K562 (cell line): ENCODE measurements around the gene NIPSNAP2. TPM values are rescaled to one million over a fixed set of nuclear protein-coding genes. Genes with fewer than 3 reads are reported as not detected.

ENCODE experiments used
- ATAC-seq: fragments of 200-7000 bp; cut with Tn5 transposase; 3 replicates; pipeline ENCODE4 v1.9.1; 2020; ENCODE audit warnings: moderate library complexity
- BruUV-seq: library from RNA; stranded (reverse); fragments of 400-500 nt; replicated peaks from 2 replicates; lab custom pipeline; 2021; lab: Mats Ljungman, UMichigan
- CTCF ChIA-PET: fragments of 300-600 bp; formaldehyde crosslinking; extraction: SDS; loops from one replicate; lab custom pipeline; 2021; ENCODE audit warnings: low intra/inter-chr PET ratio; lab: Yijun Ruan, JAX
- POLR2A ChIA-PET: fragments of 300-600, 350-650 bp; sonication (Branson Sonifier 250); formaldehyde crosslinking; extraction: SDS; loops from one replicate; lab custom pipeline; 2021; ENCODE audit warnings: antibody characterized with exemption, inconsistent platforms; lab: Yijun Ruan, JAX
- DNase-seq, 4 experiments: peaks; one replicate each; pipeline versions ENCODE4 v3.0.0 to v3.0.0-alpha.2; 2011 to 2018; ENCODE audit warnings: low spot score in 3 of 4, mixed read lengths in 3 of 4; ENCODE audit errors: extremely low read depth in 1 of 4
- FAIRE-seq: peaks from 2 replicates; lab custom pipeline; 2011; peaks lifted over from hg19 to GRCh38; lab: Jason Lieb, UNC
- H2AFZ ChIP-seq: 2 replicates; pipeline ENCODE4 v1.6.0; 2011; ENCODE audit warnings: low read depth, low read length, control low read depth, inconsistent platforms
- H3K27ac ChIP-seq: fragments of 200-600 bp; 3 replicates; pipeline ENCODE4 v1.8.0; 2011; ENCODE audit warnings: low read depth, mild to moderate bottlenecking, control low read depth, inconsistent platforms, low read length, moderate library complexity, mixed read lengths; ENCODE audit errors: extremely low read depth
- H3K27me3 ChIP-seq, 2 experiments: fragments of 300-600 bp in 1 of 2; 2 replicates in 1 of 2; 3 replicates in 1 of 2; pipeline versions ENCODE4 v1.6.0 to v1.8.0; 2011; ENCODE audit warnings: inconsistent platforms in 2 of 2, low read length in 2 of 2, mild to moderate bottlenecking in 1 of 2, mixed read lengths in 1 of 2, moderate library complexity in 1 of 2; ENCODE audit not compliant: control insufficient read depth in 2 of 2, insufficient read depth in 2 of 2
- H3K36me3 ChIP-seq: fragments of 300-600 bp; 3 replicates; pipeline ENCODE4 v1.8.0; 2011; ENCODE audit warnings: mild to moderate bottlenecking, low read length, inconsistent platforms; ENCODE audit not compliant: control insufficient read depth, insufficient read depth
- H3K4me1 ChIP-seq, 2 experiments: fragments of 200-600 bp in 1 of 2; replicated peaks in 1 of 2; 2 replicates in 1 of 2; 3 replicates in 1 of 2; pipeline versions ENCODE4 v1.5.1 to v1.8.0; 2011; ENCODE audit warnings: inconsistent platforms in 2 of 2, low read length in 2 of 2, mild to moderate bottlenecking in 1 of 2, mixed read lengths in 1 of 2, moderate library complexity in 1 of 2; ENCODE audit not compliant: control insufficient read depth in 2 of 2, insufficient read depth in 2 of 2
- H3K4me2 ChIP-seq: 2 replicates; pipeline ENCODE4 v1.6.1; 2011; ENCODE audit warnings: low read length, control low read depth, inconsistent platforms, mixed read lengths; ENCODE audit not compliant: insufficient read depth
- H3K4me3 ChIP-seq: fragments of 200-600 bp; sonication (generic), shearing (Covaris generic); 2 replicates; pipeline ENCODE4 v1.5.1; 2016; ENCODE audit warnings: control low read depth, inconsistent platforms
- H3K79me2 ChIP-seq: fragments of 200-600 bp; 3 replicates; pipeline ENCODE4 v1.8.0; 2011; ENCODE audit warnings: low read length, inconsistent platforms; ENCODE audit not compliant: control insufficient read depth, insufficient read depth
- H3K9ac ChIP-seq, 2 experiments: 2 replicates each; pipeline versions ENCODE4 v1.6.0 to v1.6.1; 2011; ENCODE audit warnings: low read depth in 2 of 2, low read length in 2 of 2, control low read depth in 1 of 2, inconsistent platforms in 1 of 2, mild to moderate bottlenecking in 1 of 2, mixed read lengths in 1 of 2; ENCODE audit not compliant: insufficient read depth in 1 of 2
- H3K9me1 ChIP-seq: one replicate; pipeline ENCODE4 v1.6.0; 2011; ENCODE audit warnings: inconsistent platforms, mild to moderate bottlenecking, low read length, moderate library complexity; ENCODE audit not compliant: control insufficient read depth, insufficient read depth
- H3K9me3 ChIP-seq: replicated peaks from 2 replicates; pipeline ENCODE4 v1.5.1; 2011; ENCODE audit warnings: low read depth, low read length, inconsistent platforms; ENCODE audit not compliant: control insufficient read depth, insufficient read depth
- H4K20me1 ChIP-seq: replicated peaks from 2 replicates; pipeline ENCODE4 v1.6.1; 2011; ENCODE audit warnings: low read length, inconsistent platforms, mixed read lengths; ENCODE audit not compliant: control insufficient read depth, insufficient read depth
- ASH1L ChIP-seq: fragments of 450-650 bp; IDR thresholded peaks from 2 replicates; pipeline ENCODE4 v1.6.1; 2018; ENCODE audit warnings: borderline replicate concordance, mild to moderate bottlenecking, low read depth; ENCODE audit not compliant: partially characterized antibody
- CHD7 ChIP-seq: fragments of 200-600 bp; sonication (generic); IDR thresholded peaks from one replicate; pipeline ENCODE4 v1.6.1; 2012; ENCODE audit warnings: mild to moderate bottlenecking, low read depth, low read length, inconsistent platforms
- CXXC5 ChIP-seq: fragments of 250-450 bp; sonication (Bioruptor Pico); IDR thresholded peaks from 2 replicates; pipeline ENCODE4 v1.8.0; 2022; ENCODE audit warnings: inconsistent platforms, mild to moderate bottlenecking, moderate library complexity
- DNMT1 ChIP-seq: fragments of 450-650 bp; IDR thresholded peaks from 2 replicates; pipeline ENCODE4 v1.6.1; 2016; ENCODE audit warnings: antibody characterized with exemption, mild to moderate bottlenecking
- ELF1 ChIP-seq: fragments of 200-800 bp; sonication (Bioruptor generic); IDR thresholded peaks from 2 replicates; pipeline ENCODE4 v1.6.1; 2016; ENCODE audit warnings: missing genetic modification characterization, missing compliant biosample characterization
- HBP1 ChIP-seq: fragments of 450-650 bp; formaldehyde crosslinking; IDR thresholded peaks from 2 replicates; pipeline ENCODE4 v1.4.0; 2022; ENCODE audit warnings: missing genetic modification characterization
- PRMT5 ChIP-seq: sonication (generic); formaldehyde crosslinking; IDR thresholded peaks from 2 replicates; pipeline ENCODE4 v1.5.0; 2020; ENCODE audit warnings: missing genetic modification reagents
- TRIM28 ChIP-seq: fragments of 450-650 bp; IDR thresholded peaks from 2 replicates; pipeline ENCODE4 v1.6.1; 2017
- ZFP1 ChIP-seq: fragments of 450-650 bp; formaldehyde crosslinking; IDR thresholded peaks from 2 replicates; pipeline ENCODE4 v1.4.0; 2020; ENCODE audit warnings: mild to moderate bottlenecking, mixed read lengths
- ZNF311 ChIP-seq: fragments of 250-450 bp; sonication (Bioruptor Pico); IDR thresholded peaks from 2 replicates; pipeline ENCODE4 v1.4.0; 2020; ENCODE audit warnings: mild to moderate bottlenecking, moderate library complexity
- WGBS: fragments of 100-300 bp; shearing (Covaris generic); methylation state at CpG from one replicate; pipeline ENCODE4 v1.1.6; 2016; ENCODE audit warnings: low coverage, mixed read lengths; ENCODE audit not compliant: insufficient coverage; ENCODE audit errors: missing lambda C conversion rate; 5-methylcytosine and 5-hydroxymethylcytosine counted together
- in situ Hi-C: fragments of 300-500 bp; cut with MboI; formaldehyde crosslinking; loops from 4 replicates; pipeline ENCODE4 v1.15.0; 2018; ENCODE audit warnings: inconsistent platforms, mixed read lengths
- intact Hi-C: fragments of 100-400 bp; cut with micrococcal nuclease; formaldehyde crosslinking; loops from 2 replicates; pipeline ENCODE4 v1.14.2; 2022
- polyA plus RNA-seq, 8 experiments: library from polyadenylated mRNA; depleted of rRNA in 4 of 8; stranded (reverse) in 5 of 8; unstranded in 3 of 8; fragments of >200 nt; fragmentation: Nextera tagmentation in 2 of 8; fragmentation: Illumina TruSeq in 1 of 8; extraction: Ambion mirVana in 2 of 8; extraction: Trizol in 1 of 8; gene quantifications; 2 replicates each; pipeline versions ENCODE4 v1.2.1 to v1.2.3, GENCODE V29; 2011 to 2014; ENCODE audit warnings: inconsistent platforms in 1 of 8, missing spikeins in 1 of 8
- total RNA-seq, 7 experiments: library from RNA; depleted of rRNA in 6 of 7; stranded (reverse); fragments of >200 nt in 6 of 7; fragmentation: Illumina TruSeq in 2 of 7; extraction: Trizol in 2 of 7; gene quantifications; 2 replicates each; pipeline versions ENCODE4 v1.2.1 to v1.2.3, GENCODE V29; 2011 to 2021; ENCODE audit warnings: low replicate concordance in 1 of 7

NIPSNAP2 gene
- total and polyA plus RNA-seq, 9 of the 15 experiments (the other 6 are each of a cell fraction or from before 2014, with no cell fraction given): 24.9 to 107 (median 53.0) TPM

- WGBS: 80% methylated on average over 9 of the region's 9 CpGs
- intact Hi-C loops: no loop called here
- in situ Hi-C loops: no loop called here
- Histone ChIP-seq H3K4me1 (no peaks in the 10 kb centered on the region), H3K9ac (no peak overlapping the region), H2AFZ (no peak overlapping the region), H3K27me3 (no peaks in the 10 kb centered on the region), H3K4me3 (no peak overlapping the region), H3K9me1 (no peaks in the 10 kb centered on the region), H3K9me3 (no peaks in the 10 kb centered on the region), H3K79me2 (no peaks in the 10 kb centered on the region), H3K27ac (no peak overlapping the region), H3K4me2 (no peak overlapping the region), H3K36me3 (peaks cover 18% of the 10 kb centered on the region; the same call in 2 of the 3 replicates), H4K20me1 (no peaks in the 10 kb centered on the region)
- DNase-seq (no peak), ATAC-seq (no peak; the same call in 2 of the 3 replicates), FAIRE-seq (no peak)
- no TSS peak for BruUV-seq
- POLR2A ChIA-PET: no interaction called here
- CTCF ChIA-PET: no interaction called here
- no peak for TF ChIP-seq HBP1 (CRISPR knock-in tag)
- TF ChIP-seq DNMT1: no peak
- TF ChIP-seq ZNF311 (CRISPR knock-in tag): no peak
- no peak for TF ChIP-seq TRIM28
- no peak for TF ChIP-seq ASH1L
- TF ChIP-seq CXXC5 (CRISPR knock-in tag): no peak
- no peak for TF ChIP-seq CHD7
- TF ChIP-seq ZFP1 (CRISPR knock-in tag): no peak
- no peak for TF ChIP-seq PRMT5 (CRISPR knock-in tag)
- TF ChIP-seq ELF1 (tag): no peak
Observed at GRCh38 chr7:56019501-56019900, 55.1 kb downstream of the NIPSNAP2 start.
